SH-SY5Y (cell line): Measurements from ENCODE around the gene TRPM3.

Experiments
- GATA2 ChIP-seq: IDR thresholded peaks from 2 replicates; pipeline ENCODE4 v1.6.1; 2011; ENCODE audit warnings: mild to moderate bottlenecking, low read depth, low read length
- GATA3 ChIP-seq: IDR thresholded peaks from 2 replicates; pipeline ENCODE4 v1.6.1; 2011; ENCODE audit warnings: low read depth, mild to moderate bottlenecking, low read length, moderate library complexity

TRPM3 gene

GRCh38 chr9:70962761-70963440 is 158.5 kb downstream of the TRPM3 start:
- no peak for TF ChIP-seq GATA2
- no peak for TF ChIP-seq GATA3

DNA sequence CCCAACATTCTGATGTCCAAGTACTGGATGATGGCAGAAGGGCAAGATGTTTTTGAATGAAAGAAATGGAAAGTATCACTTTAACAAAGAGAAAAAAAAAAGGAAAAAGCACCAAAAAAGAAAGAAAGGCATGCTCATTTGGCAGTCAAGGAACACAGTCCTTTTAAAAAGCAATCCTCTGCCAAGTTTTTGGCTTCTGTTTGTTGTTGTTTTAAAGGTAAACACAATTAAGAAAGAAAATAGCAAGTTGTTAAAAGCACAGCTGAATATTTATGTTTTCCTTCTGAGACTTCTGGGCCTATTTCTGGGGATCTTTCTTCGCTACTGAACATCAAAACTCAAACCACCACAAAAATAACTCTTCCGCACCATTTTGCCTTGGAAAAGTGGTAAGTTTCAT is 162.1 kb downstream of the TRPM3 start:
- TF ChIP-seq GATA2 (no peak), GATA3 (no peak)

- TF ChIP-seq GATA2, result no peak
- TF ChIP-seq GATA3, result no peak
Measured at GRCh38 chr9:70954596-70955143, 166.8 kb downstream of the TRPM3 start.

DNA sequence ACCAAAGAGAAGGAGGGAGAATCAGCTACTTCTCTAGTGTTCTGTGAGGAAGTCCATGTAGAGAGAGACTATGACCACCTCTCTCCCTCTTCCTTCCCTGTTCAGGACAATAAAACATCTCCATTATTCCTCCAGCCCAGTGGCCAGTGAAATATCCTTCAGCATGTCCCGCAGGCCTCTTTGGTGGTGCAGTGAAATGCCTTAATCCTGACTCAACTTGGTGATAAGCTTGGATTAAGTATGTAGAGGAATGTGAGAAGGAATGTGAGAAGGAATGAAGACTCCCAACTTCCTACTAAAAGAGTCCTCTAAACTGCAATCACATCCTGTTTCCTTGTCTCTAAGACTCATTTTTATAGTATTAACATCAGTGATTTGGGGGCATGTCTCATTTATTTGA is 167.3 kb downstream of the TRPM3 start:
- TF ChIP-seq GATA2 (no peak), GATA3 (no peak)

GRCh38 chr9:70951749-70952727 is 169.4 kb downstream of the TRPM3 start:
- TF ChIP-seq GATA2, result no peak
- no peak for TF ChIP-seq GATA3

GRCh38 chr9:70950270-70950669 is 171.2 kb downstream of the TRPM3 start:
- TF ChIP-seq GATA3, result no peak
- TF ChIP-seq GATA2, result no peak

DNA sequence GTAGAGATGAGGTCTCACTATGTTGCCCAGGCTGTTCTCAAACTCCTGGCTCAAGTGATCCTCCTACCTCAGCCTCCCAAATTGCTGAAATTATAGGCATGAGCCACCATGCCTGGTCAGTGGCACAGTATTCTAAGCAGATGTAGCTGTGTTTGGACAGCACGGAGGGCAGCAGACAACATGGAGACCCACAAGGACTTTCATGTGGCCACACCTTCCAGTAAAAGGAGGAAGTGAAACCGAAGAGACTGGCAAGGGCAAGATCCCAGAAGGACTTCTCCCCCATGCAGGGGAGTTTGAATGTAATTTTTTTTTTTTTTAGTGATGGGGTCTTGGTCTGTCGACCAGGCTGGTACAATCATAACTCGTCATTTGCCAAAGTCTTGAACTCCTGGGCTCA is 172.2 kb downstream of the TRPM3 start:
- TF ChIP-seq GATA2 (no peak), GATA3 (no peak)

DNA sequence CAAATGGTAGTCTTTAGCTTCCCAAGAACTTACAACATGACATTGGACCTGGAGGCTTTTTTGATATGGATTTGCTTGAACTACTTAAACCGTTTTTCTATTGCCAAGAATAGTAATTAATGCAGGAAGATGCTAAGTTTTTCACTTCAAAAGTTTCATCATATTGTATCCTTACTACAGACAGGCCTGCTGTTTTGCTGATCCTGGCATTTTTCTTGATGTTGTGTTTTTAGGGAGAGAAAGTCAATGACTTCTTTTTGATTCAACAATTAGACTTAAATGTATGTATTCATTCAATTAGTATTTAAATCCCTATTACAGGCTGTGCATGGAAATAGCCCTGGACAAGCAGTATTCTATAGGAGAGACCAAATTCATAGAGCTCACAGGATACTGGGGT is 172.7 kb downstream of the TRPM3 start:
- TF ChIP-seq GATA3, result no peak
- TF ChIP-seq GATA2, result no peak

GRCh38 chr9:70947511-70947910 is 173.9 kb downstream of the TRPM3 start:
- TF ChIP-seq GATA2, result no peak
- no peak for TF ChIP-seq GATA3

DNA sequence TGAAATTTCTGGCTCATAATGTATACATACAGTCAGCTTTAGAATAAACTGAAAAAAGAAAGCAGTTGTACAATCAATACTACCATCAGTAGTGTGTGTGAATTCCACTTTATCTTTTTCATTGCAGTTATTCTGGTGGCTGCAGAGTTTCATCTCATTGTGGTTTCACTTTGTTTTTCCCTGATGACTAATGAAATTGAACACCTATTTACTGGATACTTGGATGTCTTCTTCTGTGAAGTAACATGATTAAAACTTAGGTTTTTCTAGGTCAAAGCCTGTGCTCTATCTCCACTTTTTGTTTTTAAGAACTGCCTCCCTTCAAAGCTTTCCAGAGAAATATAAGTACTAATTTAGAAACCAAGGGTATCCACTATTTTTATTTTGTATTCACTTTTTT is 174.3 kb downstream of the TRPM3 start:
- TF ChIP-seq GATA2 (no peak), GATA3 (no peak)

GRCh38 chr9:70945301-70945700 is 176.1 kb downstream of the TRPM3 start:
- no peak for TF ChIP-seq GATA3
- no peak for TF ChIP-seq GATA2

DNA sequence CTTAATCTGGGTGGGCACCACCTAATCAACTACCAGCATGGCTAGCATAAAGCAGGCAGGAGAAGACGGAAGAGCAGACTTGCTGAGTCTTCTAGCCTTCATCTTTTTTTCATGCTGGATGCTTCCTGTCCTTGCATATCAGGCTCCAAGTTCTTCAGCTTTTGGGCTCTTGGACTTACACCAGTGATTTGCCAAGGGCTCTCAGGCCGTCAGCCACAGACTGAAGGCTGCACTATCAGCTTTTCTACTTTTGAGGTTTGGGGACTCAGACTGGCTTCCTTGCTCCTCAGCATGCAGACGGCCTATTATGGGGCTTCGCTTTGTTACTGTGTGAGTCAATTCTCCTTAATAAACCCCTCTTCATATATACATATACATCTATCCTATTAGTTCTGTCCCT is 180.2 kb downstream of the TRPM3 start:
- TF ChIP-seq GATA2, result no peak
- TF ChIP-seq GATA3, result no peak

DNA sequence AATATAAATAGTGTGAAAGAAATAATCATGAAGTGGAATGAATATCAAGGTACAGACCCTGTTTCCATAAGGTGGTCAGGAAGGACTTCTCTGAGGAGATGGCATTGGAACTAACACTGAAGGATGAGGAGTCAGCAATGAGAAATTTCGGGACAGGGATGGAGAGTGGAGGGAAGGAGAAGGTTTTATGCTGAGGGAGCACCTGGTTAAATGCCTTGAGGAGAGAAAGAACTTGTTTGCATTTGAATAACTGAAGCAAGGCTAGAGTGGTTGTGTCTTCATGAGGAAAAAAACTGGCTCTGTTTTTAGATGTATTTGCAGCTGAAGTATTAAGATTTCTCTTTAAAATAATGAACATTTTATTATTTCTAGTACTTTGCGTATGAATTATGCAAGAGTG is 180.8 kb downstream of the TRPM3 start:
- TF ChIP-seq GATA2, result no peak
- TF ChIP-seq GATA3, result no peak

- TF ChIP-seq GATA3 (no peak), GATA2 (no peak)
Measured at GRCh38 chr9:70936536-70936935, 184.9 kb downstream of the TRPM3 start.

DNA sequence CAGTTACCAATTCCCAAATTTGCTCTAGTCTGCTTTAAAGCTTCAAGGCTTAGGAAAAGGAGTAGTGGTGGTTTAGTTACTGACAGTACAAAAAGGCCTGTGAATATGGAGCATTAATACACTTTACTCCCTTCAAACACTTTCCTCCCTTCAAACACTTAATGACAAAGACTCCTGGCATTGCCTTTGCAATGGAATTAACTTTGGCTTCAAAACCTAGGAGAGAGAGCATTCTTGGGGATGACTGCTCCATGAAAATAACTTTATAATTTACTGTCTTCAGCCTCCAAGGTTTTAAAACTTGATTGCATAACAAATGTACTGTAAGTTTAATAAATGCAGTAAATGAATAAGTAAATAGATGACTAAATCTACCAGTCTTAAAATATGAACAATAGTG is 185.6 kb downstream of the TRPM3 start:
- TF ChIP-seq GATA2 (no peak), GATA3 (no peak)

- no peak for TF ChIP-seq GATA2
- TF ChIP-seq GATA3, result no peak
Measured at GRCh38 chr9:70934642-70935041, 186.8 kb downstream of the TRPM3 start.
